Measurements from ENCODE around the gene ENTPD1.
"Not testable (repeated sequence)": the region's sequence is repeated elsewhere in the genome, so short reads cannot be mapped to it uniquely, and the experiment has no call there.

Gene ENTPD1

GRCh38 chr10:95865814-95866466 is 110.0 kb downstream of the ENTPD1 start:
- DNase-seq (ENCODE audit: low read depth): no peak

- no peak for DNase-seq (ENCODE audit: low read depth)
Measured at GRCh38 chr10:95866467-95866842, 110.5 kb downstream of the ENTPD1 start.

- no peak for DNase-seq (ENCODE audit: low read depth)
Measured at GRCh38 chr10:95867866-95868265, 111.9 kb downstream of the ENTPD1 start.

- no peak for DNase-seq (ENCODE audit: low read depth)
Measured at GRCh38 chr10:95872158-95872711, 116.3 kb downstream of the ENTPD1 start.

GRCh38 chr10:95873139-95873538 is 117.2 kb downstream of the ENTPD1 start:
- DNase-seq (ENCODE audit: low read depth): no peak

GRCh38 chr10:95873651-95874050 is 117.7 kb downstream of the ENTPD1 start:
- DNase-seq (ENCODE audit: low read depth): no peak

- not testable (repeated sequence) for DNase-seq (ENCODE audit: low read depth)
Measured at GRCh38 chr10:95874783-95875182, 118.8 kb downstream of the ENTPD1 start.

- DNase-seq (ENCODE audit: low read depth): no peak
Measured at GRCh38 chr10:95876756-95877155, 120.8 kb downstream of the ENTPD1 start.

- no peak for DNase-seq (ENCODE audit: low read depth)
Measured at GRCh38 chr10:95877881-95878280, 121.9 kb downstream of the ENTPD1 start.

GRCh38 chr10:95880704-95881103 is 124.7 kb downstream of the ENTPD1 start:
- DNase-seq (ENCODE audit: low read depth): no peak

- DNase-seq (ENCODE audit: low read depth): no peak
Measured at GRCh38 chr10:95881316-95881715, 125.4 kb downstream of the ENTPD1 start.

- DNase-seq (ENCODE audit: low read depth): no peak
Measured at GRCh38 chr10:95889830-95890229, 133.9 kb downstream of the ENTPD1 start.

- DNase-seq (ENCODE audit: low read depth): no peak
Measured at GRCh38 chr10:95896071-95896850, 140.3 kb downstream of the ENTPD1 start.

GRCh38 chr10:95905897-95906580 is 150.1 kb downstream of the ENTPD1 start:
- DNase-seq (ENCODE audit: low read depth): not testable (repeated sequence)

GRCh38 chr10:95906677-95907455 is 150.9 kb downstream of the ENTPD1 start:
- peak; percentile 28 for DNase-seq (ENCODE audit: low read depth)

GRCh38 chr10:95907456-95908253 is 151.7 kb downstream of the ENTPD1 start, which contains the start of gene CC2D2B:
TSS of gene CC2D2B (plus strand) at chr10:95907975. CDS start at chr10:95911324, 3,349 bp downstream.
- peak; percentile 67 for DNase-seq (ENCODE audit: low read depth)

GRCh38 chr10:95908450-95908849 is 152.5 kb downstream of the ENTPD1 start:
- no peak for DNase-seq (ENCODE audit: low read depth)

GRCh38 chr10:95909561-95909960 is 153.6 kb downstream of the ENTPD1 start:
- DNase-seq (ENCODE audit: low read depth): no peak

GRCh38 chr10:95916039-95916438 is 160.1 kb downstream of the ENTPD1 start:
- DNase-seq (ENCODE audit: low read depth): not testable (repeated sequence)

Data from activated T-cell treated with anti-CD3 and anti-CD28 coated beads for 24 hours (primary cell).